Stomach (tissue), 4 donors: Measurements from ENCODE around the gene TTC27.

Experiments used
- EP300 ChIP-seq: sonication (generic); formaldehyde crosslinking; IDR thresholded peaks from one replicate; pipeline ENCODE4 v1.6.1; 2017; ENCODE audit warnings: antibody characterized with exemption
- POLR2A ChIP-seq, 4 donors: fragments of 450-650 bp; IDR thresholded peaks; one replicate each; pipeline ENCODE4 v1.6.1; 2016; ENCODE audit warnings: antibody characterized with exemption in 4 of 4, control low read depth in 2 of 4, mild to moderate bottlenecking in 1 of 4, moderate library complexity in 1 of 4
- POLR2AphosphoS5 ChIP-seq, 3 donors: sonication (generic); formaldehyde crosslinking; IDR thresholded peaks; one replicate each; pipeline ENCODE4 v1.6.1; 2016; ENCODE audit warnings: antibody characterized with exemption in 3 of 3
- TF ChIP-seq, protein P1 (sequence below), 7 experiments: fragments of 450-650 bp in 4 of 7; fragments of 200-600 bp in 3 of 7; sonication (generic) in 3 of 7; IDR thresholded peaks; one replicate each; pipeline ENCODE4 v1.5.1; 2016 to 2019; ENCODE audit warnings: antibody characterized with exemption in 7 of 7, control low read depth in 2 of 7, mild to moderate bottlenecking in 1 of 7

DNA sequence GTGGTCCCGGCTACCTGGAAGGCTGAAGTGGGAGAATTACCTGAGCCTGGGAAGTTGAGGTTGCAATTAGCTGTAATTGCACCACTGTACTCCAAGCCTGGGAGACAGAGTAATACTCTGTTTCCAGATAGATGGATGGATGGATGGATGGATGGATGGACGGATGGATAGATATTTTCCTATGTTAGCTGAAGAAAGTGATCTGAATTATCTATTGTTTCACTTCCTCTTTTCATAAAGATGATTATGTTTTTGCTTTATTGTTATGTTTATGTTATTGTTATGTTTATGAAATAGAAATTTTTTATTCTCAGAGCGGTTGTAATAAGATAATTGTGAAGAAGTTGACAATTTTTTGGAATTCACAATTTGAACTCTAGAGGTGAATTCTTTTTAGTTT, 33.3 kb upstream of the TTC27 start:
- TF ChIP-seq, protein P1, sequence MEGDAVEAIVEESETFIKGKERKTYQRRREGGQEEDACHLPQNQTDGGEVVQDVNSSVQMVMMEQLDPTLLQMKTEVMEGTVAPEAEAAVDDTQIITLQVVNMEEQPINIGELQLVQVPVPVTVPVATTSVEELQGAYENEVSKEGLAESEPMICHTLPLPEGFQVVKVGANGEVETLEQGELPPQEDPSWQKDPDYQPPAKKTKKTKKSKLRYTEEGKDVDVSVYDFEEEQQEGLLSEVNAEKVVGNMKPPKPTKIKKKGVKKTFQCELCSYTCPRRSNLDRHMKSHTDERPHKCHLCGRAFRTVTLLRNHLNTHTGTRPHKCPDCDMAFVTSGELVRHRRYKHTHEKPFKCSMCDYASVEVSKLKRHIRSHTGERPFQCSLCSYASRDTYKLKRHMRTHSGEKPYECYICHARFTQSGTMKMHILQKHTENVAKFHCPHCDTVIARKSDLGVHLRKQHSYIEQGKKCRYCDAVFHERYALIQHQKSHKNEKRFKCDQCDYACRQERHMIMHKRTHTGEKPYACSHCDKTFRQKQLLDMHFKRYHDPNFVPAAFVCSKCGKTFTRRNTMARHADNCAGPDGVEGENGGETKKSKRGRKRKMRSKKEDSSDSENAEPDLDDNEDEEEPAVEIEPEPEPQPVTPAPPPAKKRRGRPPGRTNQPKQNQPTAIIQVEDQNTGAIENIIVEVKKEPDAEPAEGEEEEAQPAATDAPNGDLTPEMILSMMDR (IDR thresholded peaks at IDR 0.05), result no peak
- no peak for TF ChIP-seq POLR2A (IDR thresholded peaks at IDR 0.05)
- TF ChIP-seq POLR2AphosphoS5 (IDR thresholded peaks at IDR 0.05), result no peak
- no peak for TF ChIP-seq EP300
